ENCODE data around the gene SLIT3. TPM values are rescaled to one million over a fixed set of nuclear protein-coding genes. Genes with fewer than 3 reads are reported as not detected.

Gene SLIT3
- total RNA-seq, 1 experiment from 2014 or later = 0.44 TPM

DNA sequence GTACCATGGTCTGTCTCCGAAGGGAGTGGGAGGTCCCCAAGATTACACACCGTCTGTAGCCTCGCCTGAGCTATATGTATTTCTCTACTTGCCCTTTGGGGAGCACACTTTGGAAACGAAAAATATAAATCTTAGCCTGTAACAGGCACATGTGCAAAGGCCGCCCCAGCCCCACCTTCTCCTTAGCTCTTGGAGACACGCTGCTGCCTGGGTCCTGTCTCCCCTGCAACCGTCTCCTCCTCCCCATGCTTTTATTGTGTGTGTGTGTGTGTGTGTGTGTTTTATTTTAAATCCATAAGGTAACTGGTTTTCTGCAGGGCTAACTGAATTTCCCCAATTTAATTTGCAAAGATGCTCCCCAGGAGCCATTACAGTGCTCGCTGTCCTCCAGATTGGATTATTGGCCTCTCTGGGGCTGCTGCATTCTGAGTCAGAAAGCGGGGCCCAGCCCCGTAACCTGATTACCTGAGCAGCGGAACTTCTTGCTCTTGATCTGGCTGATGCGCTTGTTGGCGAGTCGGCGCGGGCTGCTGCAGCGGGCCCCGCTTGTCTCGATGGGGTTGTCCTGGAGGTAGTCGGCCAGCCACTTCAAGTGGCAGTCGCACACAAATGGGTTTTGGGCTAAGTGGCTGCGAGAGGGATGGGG, 528.5 kb downstream of the SLIT3 start:
- no TSS peak for BruUV-seq (replicated peaks)
- Histone ChIP-seq H4K20me1 (ENCODE audit: low read length) (no peaks in the 10 kb centered on the region), H3K36me3 (ENCODE audit: low read depth, low read length) (no peaks in the 10 kb centered on the region), H3K27me3 (ENCODE audit: low read length) (peaks cover 63% of the 10 kb centered on the region), H3K79me2 (ENCODE audit: low read length) (no peaks in the 10 kb centered on the region), H3K4me1 (ENCODE audit: insufficient read depth, low read length) (no peaks in the 10 kb centered on the region), H3K4me2 (ENCODE audit: low read length) (no peak overlapping the region), H3K9ac (ENCODE audit: low read length) (no peak overlapping the region), H3K4me3 (ENCODE audit: low read length) (no peak overlapping the region), H2AFZ (ENCODE audit: low read length) (no peak overlapping the region), H3K9me2 (replicated peaks; ENCODE audit: low read length) (no peaks in the 10 kb centered on the region), H3F3A (ENCODE audit: low read length, unreplicated experiment) (no peaks in the 10 kb centered on the region), H3K27ac (ENCODE audit: low read length) (no peak overlapping the region), H3K9me3 (ENCODE audit: low read length) (no peaks in the 10 kb centered on the region)
- POLR2A ChIA-PET (ENCODE audit: unreplicated experiment) = no interaction called here
- DNase-seq (no peak), ATAC-seq (no peak)
- TF ChIP-seq, protein P1, sequence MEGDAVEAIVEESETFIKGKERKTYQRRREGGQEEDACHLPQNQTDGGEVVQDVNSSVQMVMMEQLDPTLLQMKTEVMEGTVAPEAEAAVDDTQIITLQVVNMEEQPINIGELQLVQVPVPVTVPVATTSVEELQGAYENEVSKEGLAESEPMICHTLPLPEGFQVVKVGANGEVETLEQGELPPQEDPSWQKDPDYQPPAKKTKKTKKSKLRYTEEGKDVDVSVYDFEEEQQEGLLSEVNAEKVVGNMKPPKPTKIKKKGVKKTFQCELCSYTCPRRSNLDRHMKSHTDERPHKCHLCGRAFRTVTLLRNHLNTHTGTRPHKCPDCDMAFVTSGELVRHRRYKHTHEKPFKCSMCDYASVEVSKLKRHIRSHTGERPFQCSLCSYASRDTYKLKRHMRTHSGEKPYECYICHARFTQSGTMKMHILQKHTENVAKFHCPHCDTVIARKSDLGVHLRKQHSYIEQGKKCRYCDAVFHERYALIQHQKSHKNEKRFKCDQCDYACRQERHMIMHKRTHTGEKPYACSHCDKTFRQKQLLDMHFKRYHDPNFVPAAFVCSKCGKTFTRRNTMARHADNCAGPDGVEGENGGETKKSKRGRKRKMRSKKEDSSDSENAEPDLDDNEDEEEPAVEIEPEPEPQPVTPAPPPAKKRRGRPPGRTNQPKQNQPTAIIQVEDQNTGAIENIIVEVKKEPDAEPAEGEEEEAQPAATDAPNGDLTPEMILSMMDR (conservative IDR thresholded peaks at IDR 0.05; ENCODE audit: low read depth, low read length) = no peak
- TF ChIP-seq EZH2 (IDR thresholded peaks at IDR 0.05; ENCODE audit: low read length, unreplicated experiment) = no peak
- intact Hi-C loops (cut with micrococcal nuclease) = no loop called here
- CTCF ChIA-PET = interaction anchor here (0.6 kb wide), 1 partner anchor 487 kb away, joined by 4 read pairs; no protein-coding TSS in a partner anchor

DNA sequence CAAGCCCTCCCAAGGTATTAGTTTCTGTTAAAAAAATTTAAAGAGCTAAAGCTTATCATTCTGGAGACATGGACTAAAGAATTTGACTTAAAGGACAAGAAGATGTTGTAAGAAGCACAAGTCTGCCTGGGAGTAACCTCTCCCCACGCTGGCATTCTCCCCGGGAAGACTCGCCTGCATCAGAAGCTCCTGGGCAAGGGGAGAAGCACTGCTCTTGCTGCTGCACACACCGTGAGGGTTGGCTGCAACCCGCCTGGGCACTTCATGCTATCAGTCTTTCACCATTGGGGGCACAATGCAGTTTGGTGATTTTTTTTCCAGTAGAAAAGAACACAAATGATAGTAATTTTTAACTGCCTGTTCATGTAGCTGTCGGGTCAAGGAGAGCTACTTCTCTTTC, 529.3 kb downstream of the SLIT3 start:
- Histone ChIP-seq H3K36me3 (ENCODE audit: low read depth, low read length) (no peaks in the 10 kb centered on the region), H3F3A (ENCODE audit: low read length, unreplicated experiment) (no peaks in the 10 kb centered on the region), H3K4me1 (ENCODE audit: insufficient read depth, low read length) (no peaks in the 10 kb centered on the region), H2AFZ (ENCODE audit: low read length) (no peak overlapping the region), H3K9me2 (replicated peaks; ENCODE audit: low read length) (no peaks in the 10 kb centered on the region), H3K4me3 (ENCODE audit: low read length) (no peak overlapping the region), H3K27me3 (ENCODE audit: low read length) (peaks cover 56% of the 10 kb centered on the region), H3K9me3 (ENCODE audit: low read length) (no peaks in the 10 kb centered on the region), H3K27ac (ENCODE audit: low read length) (no peak overlapping the region), H4K20me1 (ENCODE audit: low read length) (no peaks in the 10 kb centered on the region), H3K4me2 (ENCODE audit: low read length) (no peak overlapping the region), H3K79me2 (ENCODE audit: low read length) (no peaks in the 10 kb centered on the region), H3K9ac (ENCODE audit: low read length) (no peak overlapping the region)
- ChIA-PET CTCF (no interaction called here), POLR2A (ENCODE audit: unreplicated experiment) (no interaction called here)
- TF ChIP-seq, protein P1 (conservative IDR thresholded peaks at IDR 0.05; ENCODE audit: low read depth, low read length) = no peak
- TF ChIP-seq EZH2 (IDR thresholded peaks at IDR 0.05; ENCODE audit: low read length, unreplicated experiment) (no peak), EZH2phosphoT487 (IDR thresholded peaks at IDR 0.05; ENCODE audit: borderline replicate concordance, low read length) (no peak)
- BruUV-seq (replicated peaks) = no TSS peak
- DNase-seq = no peak
- ATAC-seq = no peak
- intact Hi-C loops (cut with micrococcal nuclease) = no loop called here

DNA sequence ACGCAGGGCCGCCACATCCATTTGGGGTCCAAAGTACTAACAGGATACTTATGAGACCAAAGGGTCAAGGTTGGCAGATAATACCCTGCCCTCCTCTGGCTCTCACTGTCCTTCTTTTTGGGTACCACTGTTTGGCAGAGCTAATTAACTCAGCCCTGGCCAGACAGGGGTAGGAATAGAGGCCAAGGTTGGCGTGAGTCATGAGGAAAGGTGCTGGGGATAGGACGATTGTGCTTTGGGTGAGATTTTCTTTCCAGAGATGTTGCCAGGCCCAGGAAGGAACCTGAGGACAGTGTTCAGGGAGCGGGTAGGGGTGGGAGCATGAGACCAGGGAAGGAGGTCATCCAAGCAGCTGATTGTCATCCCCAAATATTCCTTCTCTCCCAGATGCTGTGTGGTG, 529.9 kb downstream of the SLIT3 start:
- Histone ChIP-seq H3K27ac (ENCODE audit: low read length) (no peak overlapping the region), H3K9me3 (ENCODE audit: low read length) (no peaks in the 10 kb centered on the region), H3K36me3 (ENCODE audit: low read depth, low read length) (no peaks in the 10 kb centered on the region), H3F3A (ENCODE audit: low read length, unreplicated experiment) (no peaks in the 10 kb centered on the region), H3K4me2 (ENCODE audit: low read length) (no peak overlapping the region), H3K79me2 (ENCODE audit: low read length) (no peaks in the 10 kb centered on the region), H3K4me3 (ENCODE audit: low read length) (no peak overlapping the region), H4K20me1 (ENCODE audit: low read length) (no peaks in the 10 kb centered on the region), H2AFZ (ENCODE audit: low read length) (no peak overlapping the region), H3K9me2 (replicated peaks; ENCODE audit: low read length) (no peaks in the 10 kb centered on the region), H3K9ac (ENCODE audit: low read length) (no peak overlapping the region), H3K27me3 (ENCODE audit: low read length) (peaks cover 56% of the 10 kb centered on the region), H3K4me1 (ENCODE audit: insufficient read depth, low read length) (no peaks in the 10 kb centered on the region)
- ChIA-PET CTCF (no interaction called here), POLR2A (ENCODE audit: unreplicated experiment) (no interaction called here)
- intact Hi-C loops (cut with micrococcal nuclease) = no loop called here
- BruUV-seq (replicated peaks) = no TSS peak
- DNase-seq = no peak
- TF ChIP-seq, protein P1 (conservative IDR thresholded peaks at IDR 0.05; ENCODE audit: low read depth, low read length) = no peak
- TF ChIP-seq EZH2phosphoT487 (IDR thresholded peaks at IDR 0.05; ENCODE audit: borderline replicate concordance, low read length) (no peak), EZH2 (IDR thresholded peaks at IDR 0.05; ENCODE audit: low read length, unreplicated experiment) (no peak)
- no peak for ATAC-seq

All from PC-3 (cell line).